DOHH2 (cell line): ENCODE measurements around the gene CFAP74.

Experiments
- H3F3A ChIP-seq: fragments of 200-600 bp; sonication (generic), shearing (Covaris generic); 2 replicates; pipeline ENCODE4 v1.6.0; 2016; ENCODE audit warnings: antibody characterized with exemption, mild to moderate bottlenecking; ENCODE audit not compliant: control insufficient read depth, insufficient read depth
- H3K27ac ChIP-seq: fragments of 200-600 bp; sonication (generic); 2 replicates; pipeline ENCODE4 v1.5.1; 2014; ENCODE audit warnings: low read depth, mild to moderate bottlenecking, low read length, moderate library complexity
- H3K27me3 ChIP-seq: fragments of 200-600 bp; sonication (generic); 2 replicates; pipeline ENCODE4 v1.6.1; 2014; ENCODE audit warnings: mild to moderate bottlenecking, low read length, mixed read lengths; ENCODE audit not compliant: control insufficient read depth
- H3K36me3 ChIP-seq: fragments of 200-600 bp; sonication (generic); 2 replicates; pipeline ENCODE4 v1.6.1; 2014; ENCODE audit warnings: mild to moderate bottlenecking, low read length, moderate library complexity, mixed read lengths; ENCODE audit not compliant: control insufficient read depth
- H3K4me1 ChIP-seq: fragments of 200-600 bp; sonication (generic); 2 replicates; pipeline ENCODE4 v1.6.1; 2014; ENCODE audit warnings: mild to moderate bottlenecking, low read length, mixed read lengths; ENCODE audit not compliant: control insufficient read depth
- H3K4me2 ChIP-seq: fragments of 200-600 bp; sonication (generic); 2 replicates; pipeline ENCODE4 v1.6.0; 2014; ENCODE audit warnings: mild to moderate bottlenecking, low read length, moderate library complexity
- H3K4me3 ChIP-seq: fragments of 200-600 bp; sonication (generic); 2 replicates; pipeline ENCODE4 v1.5.1; 2014; ENCODE audit warnings: mild to moderate bottlenecking, low read length, mixed read lengths
- H3K79me2 ChIP-seq: fragments of 200-600 bp; sonication (generic); 2 replicates; pipeline ENCODE4 v1.6.1; 2014; ENCODE audit warnings: mild to moderate bottlenecking, low read length, mixed read lengths; ENCODE audit not compliant: control insufficient read depth
- H3K9me2 ChIP-seq: fragments of 200-600 bp; sonication (generic); replicated peaks from 2 replicates; pipeline ENCODE4 v1.6.1; 2014; ENCODE audit warnings: mild to moderate bottlenecking, low read length, mixed read lengths; ENCODE audit not compliant: control insufficient read depth
- H3K9me3 ChIP-seq: fragments of 200-600 bp; sonication (generic); 2 replicates; pipeline ENCODE4 v1.6.1; 2014; ENCODE audit warnings: antibody characterized with exemption, low read length, mixed read lengths; ENCODE audit not compliant: control insufficient read depth, insufficient read depth
- H4K20me1 ChIP-seq: fragments of 200-600 bp; sonication (generic); 2 replicates; pipeline ENCODE4 v1.6.0; 2014; ENCODE audit warnings: low read depth, mild to moderate bottlenecking, antibody characterized with exemption, low read length, moderate library complexity; ENCODE audit not compliant: control insufficient read depth, insufficient read depth
- CTCF ChIP-seq: fragments of 200-600 bp; sonication (generic); IDR thresholded peaks from one replicate; pipeline ENCODE4 v1.5.1; 2014; ENCODE audit warnings: antibody characterized with exemption, mild to moderate bottlenecking, low read depth, low read length; ENCODE audit not compliant: poor library complexity, severe bottlenecking
- EZH2phosphoT487 ChIP-seq: fragments of 200-600 bp; sonication (generic); IDR thresholded peaks from 2 replicates; pipeline ENCODE4 v1.6.1; 2017; ENCODE audit warnings: borderline replicate concordance, mild to moderate bottlenecking, antibody characterized with exemption, low read length, moderate library complexity, mixed read lengths

The CFAP74 gene

GRCh38 chr1:2000850-2001249 is 2.7 kb downstream of the CFAP74 start:
- no peak for TF ChIP-seq CTCF
- no peak for TF ChIP-seq EZH2phosphoT487
- H4K20me1 ChIP-seq, result no peaks in the 10 kb centered on the region
- no peaks in the 10 kb centered on the region for H3K9me3 ChIP-seq
- H3K4me1 ChIP-seq, result peaks cover 5% of the 10 kb centered on the region
- H3K9me2 ChIP-seq, result no peaks in the 10 kb centered on the region
- no peak overlapping the region for H3K27ac ChIP-seq
- H3K79me2 ChIP-seq, result no peaks in the 10 kb centered on the region
- H3K4me2 ChIP-seq, result no peak overlapping the region
- H3K36me3 ChIP-seq, result no peaks in the 10 kb centered on the region
- no peaks in the 10 kb centered on the region for H3F3A ChIP-seq
- H3K4me3 ChIP-seq, result no peak overlapping the region
- no peaks in the 10 kb centered on the region for H3K27me3 ChIP-seq

GRCh38 chr1:2000432-2000831 is 3.2 kb downstream of the CFAP74 start:
- no peak overlapping the region for H3K4me2 ChIP-seq
- H3K27me3 ChIP-seq, result no peaks in the 10 kb centered on the region
- TF ChIP-seq EZH2phosphoT487, result no peak
- TF ChIP-seq CTCF, result no peak
- H3K36me3 ChIP-seq, result no peaks in the 10 kb centered on the region
- peaks cover 5% of the 10 kb centered on the region for H3K4me1 ChIP-seq
- no peaks in the 10 kb centered on the region for H3F3A ChIP-seq
- H3K79me2 ChIP-seq, result no peaks in the 10 kb centered on the region
- no peaks in the 10 kb centered on the region for H4K20me1 ChIP-seq
- no peak overlapping the region for H3K27ac ChIP-seq
- no peaks in the 10 kb centered on the region for H3K9me2 ChIP-seq
- H3K9me3 ChIP-seq, result no peaks in the 10 kb centered on the region
- no peak overlapping the region for H3K4me3 ChIP-seq

GRCh38 chr1:1997576-1997975 is 6.0 kb downstream of the CFAP74 start:
- Histone ChIP-seq H3K4me3 (no peak overlapping the region), H3K4me1 (peaks cover 5% of the 10 kb centered on the region), H3F3A (no peaks in the 10 kb centered on the region), H3K27ac (no peak overlapping the region), H3K9me3 (no peaks in the 10 kb centered on the region), H4K20me1 (no peaks in the 10 kb centered on the region), H3K9me2 (no peaks in the 10 kb centered on the region), H3K36me3 (no peaks in the 10 kb centered on the region), H3K4me2 (no peak overlapping the region), H3K27me3 (no peaks in the 10 kb centered on the region), H3K79me2 (no peaks in the 10 kb centered on the region)
- TF ChIP-seq CTCF (no peak), EZH2phosphoT487 (no peak)

- Histone ChIP-seq H3K27me3 (no peaks in the 10 kb centered on the region), H3K9me3 (no peaks in the 10 kb centered on the region), H4K20me1 (no peaks in the 10 kb centered on the region), H3K27ac (no peak overlapping the region), H3K9me2 (no peaks in the 10 kb centered on the region), H3F3A (no peaks in the 10 kb centered on the region), H3K4me1 (peaks cover 5% of the 10 kb centered on the region), H3K4me3 (no peak overlapping the region), H3K36me3 (no peaks in the 10 kb centered on the region), H3K4me2 (0 out of 2 replicates have a peak overlapping the region, but pooled peaks have one; percentile 14), H3K79me2 (no peaks in the 10 kb centered on the region)
- TF ChIP-seq CTCF (no peak), EZH2phosphoT487 (no peak)
Measured at GRCh38 chr1:1996207-1996651, 7.4 kb downstream of the CFAP74 start.
